Astrocyte of the cerebellum (primary cell): ENCODE data around the gene DIS3L2.
"Not testable (repeated sequence)": the region's sequence is repeated elsewhere in the genome, so short reads cannot be mapped to it uniquely, and the experiment has no call there.

Source experiments
- DNase-seq: peaks from one replicate; pipeline ENCODE4 v3.0.0-alpha.2; 2011; ENCODE audit warnings: low read depth
- H3K4me3 ChIP-seq: 2 replicates; pipeline ENCODE4 v1.5.1; 2011; ENCODE audit warnings: mild to moderate bottlenecking, low read depth, low read length, moderate library complexity
- CTCF ChIP-seq: IDR thresholded peaks from 2 replicates; pipeline ENCODE4 v1.5.1; 2012; ENCODE audit warnings: low read length, low read depth, moderate library complexity, mild to moderate bottlenecking; ENCODE audit errors: missing control alignments
- in situ Hi-C: cut with HindIII; loops from 2 replicates; pipeline ENCODE4 v1.10.0; 2017; ENCODE audit warnings: low sequenced_read_pairs

Gene DIS3L2

GRCh38 chr2:232147440-232148077, 186.0 kb downstream of the DIS3L2 start:
- no peak for DNase-seq
- in situ Hi-C loops = no loop called here
- TF ChIP-seq CTCF = no peak

GRCh38 chr2:232162187-232162586, 200.7 kb downstream of the DIS3L2 start:
- DNase-seq = no peak
- TF ChIP-seq CTCF = no peak
- in situ Hi-C loops = no loop called here
- no peak overlapping the region for H3K4me3 ChIP-seq

More at GRCh38 chr2:232147440-232148077, 186.0 kb downstream of the DIS3L2 start:
- no peak overlapping the region for H3K4me3 ChIP-seq

- in situ Hi-C loops = no loop called here
- DNase-seq = peak; percentile 33
- no peak for TF ChIP-seq CTCF
- H3K4me3 ChIP-seq = no peak overlapping the region
These were observed 208.9 kb downstream of the DIS3L2 start for GRCh38 chr2:232170396-232170795.

- in situ Hi-C loops = no loop called here
- no peak for TF ChIP-seq CTCF
- DNase-seq = no peak
- no peak overlapping the region for H3K4me3 ChIP-seq
These were observed 213.1 kb downstream of the DIS3L2 start for GRCh38 chr2:232174662-232175061.

- H3K4me3 ChIP-seq, in situ Hi-C loops, DNase-seq: not testable (repeated sequence)
These were observed 215.1 kb downstream of the DIS3L2 start for GRCh38 chr2:232176587-232176986.

- in situ Hi-C loops = no loop called here
- no peak for DNase-seq
- no peak overlapping the region for H3K4me3 ChIP-seq
- no peak for TF ChIP-seq CTCF
These were observed 221.8 kb downstream of the DIS3L2 start for GRCh38 chr2:232183279-232183678.

GRCh38 chr2:232184346-232184745, 222.8 kb downstream of the DIS3L2 start:
- in situ Hi-C loops = no loop called here
- no peak for DNase-seq
- no peak overlapping the region for H3K4me3 ChIP-seq
- no peak for TF ChIP-seq CTCF
